HepG2 (cell line): Measurements from ENCODE around the gene ANKRD11. TPM values are rescaled to one million over a fixed set of nuclear protein-coding genes. Genes with fewer than 3 reads are reported as not detected.

Source experiments
- ESRRA ChIP-seq: sonication (generic); formaldehyde crosslinking; IDR thresholded peaks from 2 replicates; pipeline ENCODE4 v1.5.1; 2020; ENCODE audit warnings: mild to moderate bottlenecking, low read depth, missing genetic modification reagents
- MBD4 ChIP-seq: IDR thresholded peaks from 2 replicates; pipeline ENCODE4 v1.6.1; 2012; ENCODE audit warnings: low read length, inconsistent platforms, borderline replicate concordance
- MIER2 ChIP-seq: IDR thresholded peaks from 2 replicates; pipeline ENCODE4 v1.6.1; 2016; ENCODE audit warnings: missing biosample characterization, missing genetic modification reagents
- MYNN ChIP-seq: sonication (generic); formaldehyde crosslinking; IDR thresholded peaks from 2 replicates; pipeline ENCODE4 v1.4.0; 2020; ENCODE audit warnings: mild to moderate bottlenecking, low read depth, missing genetic modification reagents
- RELA ChIP-seq: sonication (generic); formaldehyde crosslinking; IDR thresholded peaks from 2 replicates; pipeline ENCODE4 v1.4.0; 2020; ENCODE audit warnings: missing genetic modification reagents
- RXRB ChIP-seq: IDR thresholded peaks from 2 replicates; pipeline ENCODE4 v1.6.1; 2016; ENCODE audit warnings: borderline replicate concordance, missing genetic modification reagents, missing compliant biosample characterization
- SCMH1 ChIP-seq: sonication (generic); formaldehyde crosslinking; IDR thresholded peaks from 2 replicates; pipeline ENCODE4 v1.9.0; 2021; ENCODE audit warnings: missing genetic modification reagents, mild to moderate bottlenecking, borderline replicate concordance
- SIN3A ChIP-seq: IDR thresholded peaks from 2 replicates; pipeline ENCODE4 v1.6.1; 2011; ENCODE audit warnings: low read depth, mild to moderate bottlenecking, control low read depth, low read length, borderline replicate concordance
- SYNCRIP ChIP-seq: fragments of 200-400 bp; formaldehyde crosslinking; IDR thresholded peaks from 2 replicates; pipeline ENCODE4 v1.6.1; 2018; ENCODE audit warnings: mild to moderate bottlenecking, low read depth, low read length; ENCODE audit not compliant: insufficient read depth
- YY1 ChIP-seq: IDR thresholded peaks from 2 replicates; pipeline ENCODE4 v1.6.1; 2011; ENCODE audit warnings: low read length, low read depth, moderate library complexity, mild to moderate bottlenecking; ENCODE audit not compliant: insufficient read depth, insufficient replicate concordance
- ZFP90 ChIP-seq: sonication (generic); formaldehyde crosslinking; IDR thresholded peaks from 2 replicates; pipeline ENCODE4 v1.8.0; 2022; ENCODE audit warnings: missing genetic modification reagents, mild to moderate bottlenecking, inconsistent platforms, borderline replicate concordance
- ZMYM4 ChIP-seq: sonication (generic); formaldehyde crosslinking; IDR thresholded peaks from 2 replicates; pipeline ENCODE4 v1.8.1; 2023; ENCODE audit warnings: mild to moderate bottlenecking, missing genetic modification reagents
- ZNF124 ChIP-seq: sonication (generic); formaldehyde crosslinking; IDR thresholded peaks from 2 replicates; pipeline ENCODE4 v1.4.0; 2020; ENCODE audit warnings: missing genetic modification reagents
- ZNF343 ChIP-seq: sonication (generic); formaldehyde crosslinking; IDR thresholded peaks from 2 replicates; pipeline ENCODE4 v1.4.0; 2020; ENCODE audit warnings: mild to moderate bottlenecking, missing genetic modification reagents
- ZNF431 ChIP-seq: sonication (generic); formaldehyde crosslinking; IDR thresholded peaks from 2 replicates; pipeline ENCODE4 v1.9.0; 2022; ENCODE audit warnings: missing genetic modification reagents, low read depth, mild to moderate bottlenecking, borderline replicate concordance
- ZNF557 ChIP-seq: sonication (generic); formaldehyde crosslinking; IDR thresholded peaks from 2 replicates; pipeline ENCODE4 v1.4.0; 2020; ENCODE audit warnings: missing genetic modification reagents
- ZNF562 ChIP-seq: sonication (generic); formaldehyde crosslinking; IDR thresholded peaks from 2 replicates; pipeline ENCODE4 v1.8.0; 2022; ENCODE audit warnings: missing genetic modification reagents, borderline replicate concordance
- ZNF598 ChIP-seq: sonication (generic); formaldehyde crosslinking; IDR thresholded peaks from 2 replicates; pipeline ENCODE4 v1.5.1; 2020; ENCODE audit warnings: mild to moderate bottlenecking, missing genetic modification reagents, borderline replicate concordance
- polyA plus RNA-seq, 8 experiments: library from polyadenylated mRNA; depleted of rRNA in 3 of 8; stranded (reverse) in 7 of 8; unstranded in 1 of 8; fragments of >200 nt; fragmentation: Illumina TruSeq in 4 of 8; extraction: Trizol in 4 of 8; gene quantifications; 2 replicates each; pipeline versions ENCODE4 v1.2.1 to v1.2.3, GENCODE V29; 2011 to 2016; ENCODE audit warnings: low read depth in 4 of 8, missing spikeins in 1 of 8, mixed read lengths in 1 of 8; ENCODE audit not compliant: insufficient read depth in 1 of 8
- total RNA-seq, 5 experiments: library from RNA; depleted of rRNA; stranded (reverse); fragments of >200 nt; fragmentation: Illumina TruSeq; extraction: Trizol; gene quantifications; 2 replicates each; pipeline ENCODE4 v1.2.3, GENCODE V29; 2016; ENCODE audit warnings: low read depth in 1 of 5
- TF ChIP-seq, protein P1 (sequence below): sonication (generic); formaldehyde crosslinking; IDR thresholded peaks from 2 replicates; pipeline ENCODE4 v1.5.1; 2020; ENCODE audit warnings: mild to moderate bottlenecking, missing genetic modification reagents, moderate library complexity
- TF ChIP-seq, protein P2 (sequence below): sonication (generic); formaldehyde crosslinking; IDR thresholded peaks from 2 replicates; pipeline ENCODE4 v1.8.1; 2023; ENCODE audit warnings: mild to moderate bottlenecking, missing genetic modification reagents, borderline replicate concordance
- TF ChIP-seq, protein P3 (sequence below): sonication (generic); IDR thresholded peaks from 2 replicates; pipeline ENCODE4 v1.6.1; 2016; ENCODE audit warnings: low read depth, borderline replicate concordance

Gene ANKRD11
- total and polyA plus RNA-seq, 2 of the 13 experiments (the other 11 are each of a cell fraction or from before 2014, with no cell fraction given), result 21.4 to 38.4 TPM

- TF ChIP-seq, protein P1, sequence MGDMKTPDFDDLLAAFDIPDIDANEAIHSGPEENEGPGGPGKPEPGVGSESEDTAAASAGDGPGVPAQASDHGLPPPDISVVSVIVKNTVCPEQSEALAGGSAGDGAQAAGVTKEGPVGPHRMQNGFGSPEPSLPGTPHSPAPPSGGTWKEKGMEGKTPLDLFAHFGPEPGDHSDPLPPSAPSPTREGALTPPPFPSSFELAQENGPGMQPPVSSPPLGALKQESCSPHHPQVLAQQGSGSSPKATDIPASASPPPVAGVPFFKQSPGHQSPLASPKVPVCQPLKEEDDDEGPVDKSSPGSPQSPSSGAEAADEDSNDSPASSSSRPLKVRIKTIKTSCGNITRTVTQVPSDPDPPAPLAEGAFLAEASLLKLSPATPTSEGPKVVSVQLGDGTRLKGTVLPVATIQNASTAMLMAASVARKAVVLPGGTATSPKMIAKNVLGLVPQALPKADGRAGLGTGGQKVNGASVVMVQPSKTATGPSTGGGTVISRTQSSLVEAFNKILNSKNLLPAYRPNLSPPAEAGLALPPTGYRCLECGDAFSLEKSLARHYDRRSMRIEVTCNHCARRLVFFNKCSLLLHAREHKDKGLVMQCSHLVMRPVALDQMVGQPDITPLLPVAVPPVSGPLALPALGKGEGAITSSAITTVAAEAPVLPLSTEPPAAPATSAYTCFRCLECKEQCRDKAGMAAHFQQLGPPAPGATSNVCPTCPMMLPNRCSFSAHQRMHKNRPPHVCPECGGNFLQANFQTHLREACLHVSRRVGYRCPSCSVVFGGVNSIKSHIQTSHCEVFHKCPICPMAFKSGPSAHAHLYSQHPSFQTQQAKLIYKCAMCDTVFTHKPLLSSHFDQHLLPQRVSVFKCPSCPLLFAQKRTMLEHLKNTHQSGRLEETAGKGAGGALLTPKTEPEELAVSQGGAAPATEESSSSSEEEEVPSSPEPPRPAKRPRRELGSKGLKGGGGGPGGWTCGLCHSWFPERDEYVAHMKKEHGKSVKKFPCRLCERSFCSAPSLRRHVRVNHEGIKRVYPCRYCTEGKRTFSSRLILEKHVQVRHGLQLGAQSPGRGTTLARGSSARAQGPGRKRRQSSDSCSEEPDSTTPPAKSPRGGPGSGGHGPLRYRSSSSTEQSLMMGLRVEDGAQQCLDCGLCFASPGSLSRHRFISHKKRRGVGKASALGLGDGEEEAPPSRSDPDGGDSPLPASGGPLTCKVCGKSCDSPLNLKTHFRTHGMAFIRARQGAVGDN (CRISPR knock-in tag), result peak; percentile 91
- TF ChIP-seq ZNF343 (CRISPR knock-in tag), result no peak
- TF ChIP-seq, protein P2, sequence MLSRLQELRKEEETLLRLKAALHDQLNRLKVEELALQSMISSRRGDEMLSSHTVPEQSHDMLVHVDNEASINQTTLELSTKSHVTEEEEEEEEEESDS (CRISPR knock-in tag), result 0 out of 2 replicates have a peak, but pooled peaks have one; percentile 69
- TF ChIP-seq RELA (CRISPR knock-in tag), result 0 out of 2 replicates have a peak, but pooled peaks have one; percentile 78
- no peak for TF ChIP-seq YY1
- no peak for TF ChIP-seq MYNN
- TF ChIP-seq, protein P3, sequence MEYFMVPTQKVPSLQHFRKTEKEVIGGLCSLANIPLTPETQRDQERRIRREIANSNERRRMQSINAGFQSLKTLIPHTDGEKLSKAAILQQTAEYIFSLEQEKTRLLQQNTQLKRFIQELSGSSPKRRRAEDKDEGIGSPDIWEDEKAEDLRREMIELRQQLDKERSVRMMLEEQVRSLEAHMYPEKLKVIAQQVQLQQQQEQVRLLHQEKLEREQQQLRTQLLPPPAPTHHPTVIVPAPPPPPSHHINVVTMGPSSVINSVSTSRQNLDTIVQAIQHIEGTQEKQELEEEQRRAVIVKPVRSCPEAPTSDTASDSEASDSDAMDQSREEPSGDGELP, result peak; percentile 43; the same call in 1 of the 2 replicates
- TF ChIP-seq SYNCRIP, result no peak
- no peak for TF ChIP-seq MIER2 (CRISPR knock-in tag)
- TF ChIP-seq ZMYM4 (CRISPR knock-in tag), result peak; percentile 9; the same call in 1 of the 2 replicates
- peak; percentile 69 for TF ChIP-seq RXRB (CRISPR knock-in tag)
- no peak for TF ChIP-seq ZNF431
- 0 out of 2 replicates have a peak, but pooled peaks have one; percentile 22 for TF ChIP-seq ZNF598 (CRISPR knock-in tag)
- TF ChIP-seq ZNF557, result no peak
- no peak for TF ChIP-seq SCMH1 (CRISPR knock-in tag)
- TF ChIP-seq ZNF124 (CRISPR knock-in tag), result no peak
- TF ChIP-seq ZNF562, result no peak
- no peak for TF ChIP-seq ESRRA (CRISPR knock-in tag)
- peak; percentile 74; the same call in 1 of the 2 replicates for TF ChIP-seq SIN3A
- TF ChIP-seq MBD4, result no peak
- no peak for TF ChIP-seq ZFP90 (CRISPR knock-in tag)
Observed at GRCh38 chr16:89319886-89320781, 170.2 kb downstream of the ANKRD11 start (continued).
